Smooth muscle cell of the brain vasculature (primary cell): Measurements from ENCODE around the gene TM4SF4.

Source experiments
- DNase-seq: peaks from one replicate; pipeline ENCODE4 v3.0.0-alpha.2; 2012; ENCODE audit warnings: low read depth, low spot score

The TM4SF4 gene

DNA sequence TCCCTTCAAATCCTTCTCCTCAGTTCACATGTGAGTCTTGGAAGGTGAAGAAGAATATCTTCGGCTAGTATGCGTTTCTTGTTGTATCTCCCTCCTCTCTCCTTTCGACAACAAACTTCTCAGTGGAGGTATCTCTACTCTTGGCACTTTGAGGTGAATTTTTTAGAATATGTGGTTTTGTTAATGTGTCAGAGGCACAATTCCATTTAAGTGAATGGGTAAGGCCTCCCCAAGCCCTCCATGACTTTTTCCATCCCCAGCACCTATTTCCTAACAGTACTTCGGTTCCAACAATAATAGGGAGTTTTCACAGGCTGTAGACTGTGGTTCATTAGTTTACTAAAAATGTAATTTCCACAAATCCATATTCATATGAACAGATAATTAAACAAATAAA lies 74.2 kb downstream of the TM4SF4 start:
- DNase-seq = no peak

- no peak for DNase-seq
Measured at GRCh38 chr3:149551500-149551899, 77.0 kb downstream of the TM4SF4 start.

- no peak for DNase-seq
Measured at GRCh38 chr3:149552700-149553099, 78.2 kb downstream of the TM4SF4 start.
